Kidney (tissue), 14 donors: ENCODE measurements around the gene TIGD3. TPM values are rescaled to one million over a fixed set of nuclear protein-coding genes. Genes with fewer than 3 reads are reported as not detected.

Source experiments
- DNase-seq, 5 donors: peaks; one replicate each; pipeline ENCODE4 v3.0.0-alpha.2; 2013 to 2020
- FAIRE-seq: peaks from 2 replicates; lab custom pipeline; 2012; peaks lifted over from hg19 to GRCh38; lab: Jason Lieb, UNC
- H3K27ac ChIP-seq, 2 donors: one replicate each; pipeline ENCODE4 v1.7.0; 2013; ENCODE audit warnings: low read depth in 2 of 2, low read length in 2 of 2, inconsistent platforms in 1 of 2
- H3K27me3 ChIP-seq: one replicate; pipeline ENCODE4 v1.7.1; 2013; ENCODE audit warnings: low read length, inconsistent platforms; ENCODE audit not compliant: control insufficient read depth, insufficient read depth
- H3K36me3 ChIP-seq, 3 donors: one replicate each; pipeline versions ENCODE4 v1.7.0 to v1.7.1; 2013; ENCODE audit warnings: low read length in 3 of 3, control low read depth in 1 of 3, inconsistent platforms in 1 of 3; ENCODE audit not compliant: insufficient read depth in 3 of 3, control insufficient read depth in 2 of 3
- H3K4me1 ChIP-seq, 3 donors: one replicate each; pipeline versions ENCODE4 v1.7.0 to v1.7.1; 2013; ENCODE audit warnings: low read length in 3 of 3, inconsistent platforms in 1 of 3, low read depth in 1 of 3; ENCODE audit not compliant: control insufficient read depth in 2 of 3, insufficient read depth in 2 of 3
- H3K4me3 ChIP-seq, 3 donors: one replicate each; pipeline versions ENCODE4 v1.7.0 to v1.8.1; 2013; ENCODE audit warnings: low read length in 3 of 3, control low read depth in 1 of 3, inconsistent platforms in 1 of 3
- H3K9ac ChIP-seq, 3 donors: one replicate each; pipeline versions ENCODE4 v1.7.0 to v1.7.1; 2013; ENCODE audit warnings: low read length in 3 of 3, control low read depth in 1 of 3, inconsistent platforms in 1 of 3
- H3K9me3 ChIP-seq, 3 donors: one replicate each; pipeline versions ENCODE4 v1.7.0 to v1.7.1; 2013; ENCODE audit warnings: low read length in 3 of 3, control low read depth in 1 of 3, inconsistent platforms in 1 of 3; ENCODE audit not compliant: control insufficient read depth in 2 of 3, insufficient read depth in 1 of 3
- intact Hi-C: fragments of 100-400 bp; cut with DNase I; formaldehyde crosslinking; loops from one replicate; pipeline ENCODE4 v1.11.1; 2022
- polyA plus RNA-seq: library from polyadenylated mRNA; stranded (reverse); fragments of 350-450 nt; fragmentation: Illumina TruSeq; extraction: RNeasy Lipid Tissue Mini Kit (QIAGEN cat#74804); gene quantifications from one replicate; pipeline ENCODE4 v1.2.3, GENCODE V29; 2014; ENCODE audit warnings: low read depth, low replicate concordance; ENCODE audit not compliant: insufficient read depth
- total RNA-seq: library from RNA; stranded (reverse); fragmentation: NEBNext Ultra II Directional; extraction: Animal tissue kit (Norgen Biotek cat#: 25700); gene quantifications from one replicate; pipeline ENCODE4 v1.2.1, GENCODE V29; 2021
- TF ChIP-seq, protein P1 (sequence below): IDR thresholded peaks from 3 replicates; pipeline ENCODE4 v1.5.1; 2012; ENCODE audit warnings: mild to moderate bottlenecking, moderate library complexity, borderline replicate concordance; ENCODE audit not compliant: insufficient read depth; ENCODE audit errors: extremely low read depth
- donor health status: control.
- donor health status: control.
- donor health status: control.
- donor health status: control.
- donor health status: control.
- donor health status: DM: yes; HTN: yes; CAD: no.
- donor health status: Normal renal cell carcinoma (clear cell type).

The TIGD3 gene
- total and polyA plus RNA-seq, 2 donors from 2014 or later, result 0.19 to 0.95 TPM

GRCh38 chr11:65323813-65324212 lies 30.7 kb upstream of the TIGD3 start:
- Histone ChIP-seq H3K27ac (no peak overlapping the region), H3K36me3 (peaks cover 3 to 7% (median 4%) of the 10 kb centered on the region in 3 donors), H3K9ac (no peak overlapping the region), H3K9me3 (no peaks in the 10 kb centered on the region), H3K27me3 (no peaks in the 10 kb centered on the region), H3K4me3 (no peak overlapping the region), H3K4me1 (no peaks in the 10 kb centered on the region)
- no peak for FAIRE-seq
- TF ChIP-seq, protein P1, sequence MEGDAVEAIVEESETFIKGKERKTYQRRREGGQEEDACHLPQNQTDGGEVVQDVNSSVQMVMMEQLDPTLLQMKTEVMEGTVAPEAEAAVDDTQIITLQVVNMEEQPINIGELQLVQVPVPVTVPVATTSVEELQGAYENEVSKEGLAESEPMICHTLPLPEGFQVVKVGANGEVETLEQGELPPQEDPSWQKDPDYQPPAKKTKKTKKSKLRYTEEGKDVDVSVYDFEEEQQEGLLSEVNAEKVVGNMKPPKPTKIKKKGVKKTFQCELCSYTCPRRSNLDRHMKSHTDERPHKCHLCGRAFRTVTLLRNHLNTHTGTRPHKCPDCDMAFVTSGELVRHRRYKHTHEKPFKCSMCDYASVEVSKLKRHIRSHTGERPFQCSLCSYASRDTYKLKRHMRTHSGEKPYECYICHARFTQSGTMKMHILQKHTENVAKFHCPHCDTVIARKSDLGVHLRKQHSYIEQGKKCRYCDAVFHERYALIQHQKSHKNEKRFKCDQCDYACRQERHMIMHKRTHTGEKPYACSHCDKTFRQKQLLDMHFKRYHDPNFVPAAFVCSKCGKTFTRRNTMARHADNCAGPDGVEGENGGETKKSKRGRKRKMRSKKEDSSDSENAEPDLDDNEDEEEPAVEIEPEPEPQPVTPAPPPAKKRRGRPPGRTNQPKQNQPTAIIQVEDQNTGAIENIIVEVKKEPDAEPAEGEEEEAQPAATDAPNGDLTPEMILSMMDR, result no peak
- DNase-seq, result no peak
- intact Hi-C loops, result no loop called here

DNA sequence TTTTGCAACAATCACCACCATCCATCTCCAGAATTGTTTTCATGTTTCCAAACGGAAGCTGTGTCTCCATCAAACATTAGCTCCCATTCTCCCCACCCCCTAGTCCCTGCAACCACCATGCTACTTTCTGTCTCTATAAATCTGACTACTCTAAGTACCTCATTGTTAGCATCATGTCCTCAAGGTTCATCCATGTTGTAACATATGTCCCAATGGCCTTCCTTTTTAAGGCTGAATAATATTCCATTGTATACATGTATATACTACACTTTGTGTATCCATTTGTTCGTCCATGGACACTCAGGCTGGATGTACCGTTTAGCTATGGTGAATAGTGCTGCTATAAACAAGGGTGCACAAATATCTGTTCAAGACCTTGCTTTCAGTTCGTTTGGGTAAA lies 29.1 kb upstream of the TIGD3 start:
- no peak for FAIRE-seq

DNA sequence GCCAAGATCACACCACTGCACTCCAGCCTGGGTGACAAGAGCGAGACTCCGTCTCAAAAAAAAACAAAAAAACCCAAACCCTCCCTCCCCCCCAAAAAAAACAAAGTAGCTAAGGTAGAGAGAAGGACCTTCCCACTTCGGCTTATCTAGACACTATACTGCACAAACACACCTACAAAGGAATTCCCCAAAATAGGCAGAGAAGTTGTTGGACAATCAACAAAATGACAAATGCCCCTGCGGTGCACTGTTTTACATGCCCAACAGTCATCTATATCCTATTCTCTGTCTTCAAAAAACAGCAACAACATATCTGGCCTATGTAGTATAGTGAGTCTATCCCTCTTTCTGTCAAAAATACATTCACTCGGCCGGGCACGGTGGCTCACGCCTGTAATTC lies 27.5 kb upstream of the TIGD3 start:
- no peak for FAIRE-seq
- H3K27ac ChIP-seq, result no peak overlapping the region
- no peak overlapping the region for H3K9ac ChIP-seq
- peaks cover 0 to 7% (median 3%) of the 10 kb centered on the region in 3 donors for H3K36me3 ChIP-seq
- intact Hi-C loops, result loop anchor here (5.0 kb wide), 1 partner anchor 50 kb away; no protein-coding TSS in a partner anchor
- TF ChIP-seq, protein P1, result no peak
- no peak for DNase-seq
- H3K4me1 ChIP-seq, result no peaks in the 10 kb centered on the region
- no peaks in the 10 kb centered on the region for H3K9me3 ChIP-seq
- H3K27me3 ChIP-seq, result no peaks in the 10 kb centered on the region
- no peak overlapping the region for H3K4me3 ChIP-seq

More for the DNA sequence above, 29.1 kb upstream of the TIGD3 start:
- peaks cover 3 to 7% (median 4%) of the 10 kb centered on the region in 3 donors for H3K36me3 ChIP-seq
- no peaks in the 10 kb centered on the region for H3K9me3 ChIP-seq
- intact Hi-C loops, result loop anchor here (5.0 kb wide), 1 partner anchor 48 kb away; no protein-coding TSS in a partner anchor
- TF ChIP-seq, protein P1, result no peak
- no peaks in the 10 kb centered on the region for H3K4me1 ChIP-seq
- no peak overlapping the region for H3K9ac ChIP-seq
- H3K4me3 ChIP-seq, result no peak overlapping the region
- DNase-seq, result no peak
- no peaks in the 10 kb centered on the region for H3K27me3 ChIP-seq
- H3K27ac ChIP-seq, result no peak overlapping the region

DNA sequence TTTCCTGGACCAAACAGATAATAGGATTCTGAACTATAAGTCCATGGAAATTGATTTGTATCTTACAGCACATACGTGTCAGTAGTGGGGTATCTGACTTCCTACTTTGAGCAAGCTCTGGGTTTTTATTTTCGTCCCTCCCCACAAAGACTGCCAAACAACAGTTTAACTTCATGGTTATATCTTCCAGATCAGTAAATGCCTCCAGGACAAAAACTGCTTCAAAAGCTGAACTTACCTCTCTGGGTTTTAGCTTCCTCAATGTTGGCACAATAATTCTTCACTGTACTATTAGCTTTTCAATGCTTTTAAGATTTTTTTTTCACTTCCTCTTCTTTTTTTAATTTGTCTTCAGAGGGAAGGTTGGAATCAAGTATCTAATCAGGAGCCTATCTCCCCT lies 25.1 kb upstream of the TIGD3 start:
- Histone ChIP-seq H3K27me3 (no peaks in the 10 kb centered on the region), H3K36me3 (no peaks in the 10 kb centered on the region), H3K9me3 (no peaks in the 10 kb centered on the region), H3K4me3 (no peak overlapping the region), H3K4me1 (peaks cover 0 to 2% (median 0%) of the 10 kb centered on the region in 3 donors), H3K27ac (no peak overlapping the region), H3K9ac (peak overlapping the region in 1 of 3 donors; percentile 13)
- DNase-seq, result no peak
- intact Hi-C loops, result loop anchor here (5.0 kb wide), 1 partner anchor 52 kb away; no protein-coding TSS in a partner anchor
- TF ChIP-seq, protein P1, result no peak
- FAIRE-seq, result no peak
